OCI-M2 (cell line): Measurements from ENCODE around the gene CCDC170.
"Not testable (repeated sequence)": the region's sequence is repeated elsewhere in the genome, so short reads cannot be mapped to it uniquely, and the experiment has no call there.

Experiments used
- DNase-seq: peaks from one replicate; lab custom pipeline; 2025; ENCODE audit not compliant: unreplicated experiment; lab: John Stamatoyannopoulos, UW

CCDC170 gene

GRCh38 chr6:151493804-151494234 lies at the start of gene CCDC170:
CCDC170 (plus strand) TSS chr6:151494017; CDS start chr6:151494129, 112 bp downstream.
- DNase-seq = no peak

- DNase-seq = no peak
Observed at GRCh38 chr6:151445482-151445881, 48.3 kb upstream of the CCDC170 start.

GRCh38 chr6:151447237-151447636 lies 46.6 kb upstream of the CCDC170 start:
- no peak for DNase-seq

- no peak for DNase-seq
Observed at GRCh38 chr6:151448623-151449022, 45.2 kb upstream of the CCDC170 start.

- not testable (repeated sequence) for DNase-seq
Observed at GRCh38 chr6:151450928-151451327, 42.9 kb upstream of the CCDC170 start.

- DNase-seq = no peak
Observed at GRCh38 chr6:151451417-151451949, 42.3 kb upstream of the CCDC170 start.

GRCh38 chr6:151451950-151452749 lies 41.7 kb upstream of the CCDC170 start, which contains the start of gene RMND1:
RMND1 (minus strand) TSS chr6:151452126; CDS start chr6:151445811, 6,315 bp downstream.
- peak; percentile 99 for DNase-seq

GRCh38 chr6:151452750-151453427 lies 40.9 kb upstream of the CCDC170 start:
- DNase-seq = no peak

GRCh38 chr6:151455751-151456398 lies 37.9 kb upstream of the CCDC170 start:
- not testable (repeated sequence) for DNase-seq

- DNase-seq = no peak
Observed at GRCh38 chr6:151461673-151462072, 32.1 kb upstream of the CCDC170 start.

- DNase-seq = no peak
Observed at GRCh38 chr6:151464702-151465101, 29.1 kb upstream of the CCDC170 start.

GRCh38 chr6:151475653-151476523 lies 17.9 kb upstream of the CCDC170 start:
- DNase-seq = no peak

- DNase-seq = no peak
Observed at GRCh38 chr6:151477726-151478125, 16.1 kb upstream of the CCDC170 start.

GRCh38 chr6:151478670-151479069 lies 15.1 kb upstream of the CCDC170 start:
- DNase-seq = no peak

- no peak for DNase-seq
Observed at GRCh38 chr6:151481786-151482185, 12.0 kb upstream of the CCDC170 start.

GRCh38 chr6:151482290-151482689 lies 11.5 kb upstream of the CCDC170 start:
- DNase-seq = no peak

GRCh38 chr6:151483994-151484393 lies 9.8 kb upstream of the CCDC170 start:
- no peak for DNase-seq

GRCh38 chr6:151488226-151488625 lies 5.6 kb upstream of the CCDC170 start:
- no peak for DNase-seq

GRCh38 chr6:151490996-151491395 lies 2.8 kb upstream of the CCDC170 start:
- DNase-seq = no peak

- no peak for DNase-seq
Observed at GRCh38 chr6:151493161-151493803, 535 bp upstream of the CCDC170 start.
